GM12878 (cell line): ENCODE results near the gene AKAP8. TPM values are rescaled to one million over a fixed set of nuclear protein-coding genes. Genes with fewer than 3 reads are reported as not detected.

Experiments used
- ATF7 ChIP-seq: fragments of 450-650 bp; IDR thresholded peaks from 2 replicates; pipeline ENCODE4 v1.6.1; 2016; ENCODE audit warnings: low read depth, mild to moderate bottlenecking
- CBX3 ChIP-seq: fragments of 200-600 bp; sonication (generic); IDR thresholded peaks from 2 replicates; pipeline ENCODE4 v1.6.1; 2016; ENCODE audit warnings: low read depth, borderline replicate concordance
- CHD2 ChIP-seq: IDR thresholded peaks from 2 replicates; pipeline ENCODE4 v1.6.1; 2011; ENCODE audit warnings: low read depth, low read length, improper control_type of control experiment, borderline replicate concordance
- CHD4 ChIP-seq: fragments of 200-600 bp; sonication (generic); IDR thresholded peaks from 2 replicates; pipeline ENCODE4 v1.6.1; 2016; ENCODE audit warnings: mild to moderate bottlenecking
- EP300 ChIP-seq, 2 experiments: fragments of 150-350 bp in 1 of 2; IDR thresholded peaks; 2 replicates each; pipeline ENCODE4 v1.6.1; 2011 to 2012; ENCODE audit warnings: low read depth in 2 of 2, low read length in 2 of 2, borderline replicate concordance in 1 of 2, improper control_type of control experiment in 1 of 2, inconsistent platforms in 1 of 2; ENCODE audit not compliant: control insufficient read depth in 1 of 2
- FOXM1 ChIP-seq: IDR thresholded peaks from 2 replicates; pipeline ENCODE4 v1.6.1; 2012; ENCODE audit warnings: low read depth, mild to moderate bottlenecking, inconsistent platforms, low read length, moderate library complexity
- HDGF ChIP-seq: fragments of 450-650 bp; IDR thresholded peaks from 2 replicates; pipeline ENCODE4 v1.6.1; 2016; ENCODE audit warnings: antibody characterized with exemption
- IKZF1 ChIP-seq: fragments of 450-650 bp; conservative IDR thresholded peaks from 2 replicates; pipeline ENCODE4 v1.6.1; 2017; ENCODE audit warnings: antibody characterized with exemption, mild to moderate bottlenecking
- MTA2 ChIP-seq: fragments of 450-650 bp; IDR thresholded peaks from 2 replicates; pipeline ENCODE4 v1.6.1; 2016; ENCODE audit warnings: low read depth, mild to moderate bottlenecking, moderate library complexity
- NFXL1 ChIP-seq: fragments of 450-650 bp; IDR thresholded peaks from 2 replicates; pipeline ENCODE4 v1.6.1; 2017; ENCODE audit warnings: antibody characterized with exemption, mild to moderate bottlenecking, borderline replicate concordance
- NR2F1 ChIP-seq: fragments of 450-650 bp; conservative IDR thresholded peaks from 2 replicates; pipeline ENCODE4 v1.6.1; 2017; ENCODE audit warnings: mild to moderate bottlenecking
- PML ChIP-seq: IDR thresholded peaks from 2 replicates; pipeline ENCODE4 v1.6.1; 2012; ENCODE audit warnings: low read length, inconsistent platforms
- POU2F2 ChIP-seq: IDR thresholded peaks from 3 replicates; pipeline ENCODE4 v1.6.1; 2011; ENCODE audit warnings: low read depth, mild to moderate bottlenecking, low read length, borderline replicate concordance
- RELA ChIP-seq: fragments of 450-650 bp; IDR thresholded peaks from 2 replicates; pipeline ENCODE4 v1.8.0; 2014; ENCODE audit warnings: borderline replicate concordance; ENCODE audit not compliant: partially characterized antibody
- RUNX3 ChIP-seq: IDR thresholded peaks from 2 replicates; pipeline ENCODE4 v1.6.1; 2012; ENCODE audit warnings: low read length, inconsistent platforms
- SMAD1 ChIP-seq: fragments of 450-650 bp; IDR thresholded peaks from 2 replicates; pipeline ENCODE4 v1.6.1; 2018; ENCODE audit warnings: mild to moderate bottlenecking, low read depth; ENCODE audit not compliant: partially characterized antibody
- SP1 ChIP-seq: IDR thresholded peaks from one replicate; pipeline ENCODE4 v1.6.1; 2011; ENCODE audit warnings: low read depth, low read length
- SREBF1 ChIP-seq: IDR thresholded peaks from 2 replicates; pipeline ENCODE4 v1.6.1; 2012; ENCODE audit warnings: mild to moderate bottlenecking, low read length
- STAT1 ChIP-seq: fragments of 450-650 bp; conservative IDR thresholded peaks from 2 replicates; pipeline ENCODE4 v1.6.1; 2014; ENCODE audit warnings: antibody characterized with exemption, mild to moderate bottlenecking
- TARDBP ChIP-seq: IDR thresholded peaks from 2 replicates; pipeline ENCODE4 v1.6.1; 2016; ENCODE audit warnings: borderline replicate concordance
- WRNIP1 ChIP-seq: IDR thresholded peaks from 2 replicates; pipeline ENCODE4 v1.6.1; 2011; ENCODE audit warnings: low read depth, low read length, improper control_type of control experiment, borderline replicate concordance
- YBX1 ChIP-seq: fragments of 450-650 bp; IDR thresholded peaks from 2 replicates; pipeline ENCODE4 v1.6.1; 2016; ENCODE audit warnings: antibody characterized with exemption
- YY1 ChIP-seq: IDR thresholded peaks from 2 replicates; pipeline ENCODE4 v1.6.1; 2011; ENCODE audit warnings: low read depth, mild to moderate bottlenecking, low read length
- ZNF217 ChIP-seq: fragments of 450-650 bp; IDR thresholded peaks from 2 replicates; pipeline ENCODE4 v1.6.1; 2017; ENCODE audit warnings: antibody characterized with exemption, mild to moderate bottlenecking
- polyA plus RNA-seq, 11 experiments: library from polyadenylated mRNA; depleted of rRNA in 4 of 11; unstranded in 6 of 11; stranded (reverse) in 5 of 11; fragments of >200 nt; fragmentation: Nextera tagmentation in 4 of 11; fragmentation: Illumina TruSeq in 1 of 11; extraction: Ambion mirVana in 4 of 11; extraction: Trizol in 1 of 11; gene quantifications; 1 replicate in 1 of 11; 2 replicates in 10 of 11; pipeline versions ENCODE4 v1.2.1 to v1.2.3, GENCODE V29; 2011 to 2016; ENCODE audit warnings: inconsistent platforms in 2 of 11, missing spikeins in 2 of 11, low read depth in 1 of 11
- total RNA-seq, 4 experiments: library from RNA; depleted of rRNA in 3 of 4; stranded (reverse); fragments of >200 nt in 3 of 4; fragmentation: Illumina TruSeq in 1 of 4; extraction: Trizol in 1 of 4; gene quantifications; 2 replicates each; pipeline versions ENCODE4 v1.2.1 to v1.2.3, GENCODE V29; 2013 to 2021
- TF ChIP-seq, protein P1 (sequence below): fragments of 450-650 bp; conservative IDR thresholded peaks from 2 replicates; pipeline ENCODE4 v1.6.1; 2017; ENCODE audit warnings: mild to moderate bottlenecking, moderate library complexity
- TF ChIP-seq, protein P2 (sequence below): IDR thresholded peaks from 2 replicates; pipeline ENCODE4 v1.6.1; 2012; ENCODE audit warnings: low read depth, low read length, improper control_type of control experiment
- TF ChIP-seq, protein P3 (sequence below): fragments of 450-650 bp; IDR thresholded peaks from 2 replicates; pipeline ENCODE4 v1.6.1; 2017; ENCODE audit warnings: borderline replicate concordance

AKAP8 gene
- total and polyA plus RNA-seq, 10 of the 15 experiments (the other 5 are each of a cell fraction or from before 2014, with no cell fraction given) = 5.3 to 57.7 (median 20.6) TPM

DNA sequence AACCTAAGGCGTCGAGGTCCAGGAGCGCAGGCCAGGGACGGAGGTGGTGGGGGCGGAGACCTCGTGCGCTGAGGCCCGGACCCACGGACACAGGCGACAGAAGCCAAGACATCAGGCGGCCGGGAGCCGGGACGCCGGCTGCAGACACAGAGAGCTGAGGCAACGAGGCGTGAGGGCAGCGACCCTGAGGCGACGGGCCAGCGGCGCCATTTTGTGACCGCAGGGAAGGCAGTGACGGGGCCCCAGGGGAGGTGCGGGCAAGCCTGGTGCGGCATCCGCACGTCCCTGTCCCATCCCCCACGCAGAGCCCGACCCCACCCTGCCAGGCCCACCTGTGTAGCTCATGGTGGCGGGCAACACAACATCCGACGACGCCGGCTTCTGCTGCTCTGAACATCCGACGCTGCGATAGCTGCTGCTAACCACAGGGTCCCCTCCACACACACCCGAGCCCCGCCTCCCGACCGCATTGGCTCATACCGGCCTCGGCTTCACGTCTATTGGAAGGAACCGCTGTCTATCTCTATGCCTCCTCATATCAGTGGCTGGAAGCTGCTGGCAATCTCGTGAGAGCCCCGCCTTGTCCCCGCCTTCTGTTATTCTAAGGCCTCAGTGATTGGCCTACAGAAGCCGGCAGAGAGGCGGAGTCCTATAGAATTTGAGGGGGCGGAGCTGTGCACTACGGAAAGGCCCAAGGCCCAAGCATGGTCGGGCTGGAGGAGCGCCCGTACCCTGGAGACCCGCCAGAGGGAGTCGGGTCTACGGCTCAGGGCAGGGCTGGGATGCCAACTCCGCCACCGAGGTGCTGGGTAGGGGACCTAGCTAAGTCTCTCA is 39.2 kb upstream of the AKAP8 start, which contains the start of gene AKAP8L (continued):
- peak; percentile 100 for TF ChIP-seq SP1
- 0 out of 4 replicates have a peak, but pooled peaks of 1 of the 2 experiments have one; percentile 27 for TF ChIP-seq EP300 (IDR thresholded peaks at IDR 0.05; ENCODE audit: borderline replicate concordance in 1 of 2, control insufficient read depth in 1 of 2, low read depth in 2 of 2, low read length in 2 of 2)
- TF ChIP-seq STAT1 = 0 out of 2 replicates have a peak, but pooled peaks have one; percentile 73
- TF ChIP-seq IKZF1 = peak; percentile 83
- TF ChIP-seq FOXM1 = no peak; the same call in 1 of the 2 replicates
- TF ChIP-seq SREBF1 = no peak
- peak; percentile 94 for TF ChIP-seq RUNX3
- TF ChIP-seq NFXL1 = no peak
- TF ChIP-seq CHD2 = peak; percentile 98
- TF ChIP-seq WRNIP1 = no peak
- peak; percentile 74 for TF ChIP-seq NR2F1
- TF ChIP-seq YBX1 = no peak
- no peak for TF ChIP-seq MTA2
- TF ChIP-seq, protein P1, sequence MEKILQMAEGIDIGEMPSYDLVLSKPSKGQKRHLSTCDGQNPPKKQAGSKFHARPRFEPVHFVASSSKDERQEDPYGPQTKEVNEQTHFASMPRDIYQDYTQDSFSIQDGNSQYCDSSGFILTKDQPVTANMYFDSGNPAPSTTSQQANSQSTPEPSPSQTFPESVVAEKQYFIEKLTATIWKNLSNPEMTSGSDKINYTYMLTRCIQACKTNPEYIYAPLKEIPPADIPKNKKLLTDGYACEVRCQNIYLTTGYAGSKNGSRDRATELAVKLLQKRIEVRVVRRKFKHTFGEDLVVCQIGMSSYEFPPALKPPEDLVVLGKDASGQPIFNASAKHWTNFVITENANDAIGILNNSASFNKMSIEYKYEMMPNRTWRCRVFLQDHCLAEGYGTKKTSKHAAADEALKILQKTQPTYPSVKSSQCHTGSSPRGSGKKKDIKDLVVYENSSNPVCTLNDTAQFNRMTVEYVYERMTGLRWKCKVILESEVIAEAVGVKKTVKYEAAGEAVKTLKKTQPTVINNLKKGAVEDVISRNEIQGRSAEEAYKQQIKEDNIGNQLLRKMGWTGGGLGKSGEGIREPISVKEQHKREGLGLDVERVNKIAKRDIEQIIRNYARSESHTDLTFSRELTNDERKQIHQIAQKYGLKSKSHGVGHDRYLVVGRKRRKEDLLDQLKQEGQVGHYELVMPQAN = peak; percentile 87
- no peak for TF ChIP-seq ZNF217
- TF ChIP-seq TARDBP = no peak
- no peak for TF ChIP-seq CBX3
- 0 out of 2 replicates have a peak, but pooled peaks have one; percentile 60 for TF ChIP-seq HDGF
- no peak for TF ChIP-seq SMAD1
- TF ChIP-seq ATF7 = peak; percentile 47
- no peak for TF ChIP-seq CHD4
- TF ChIP-seq, protein P2, sequence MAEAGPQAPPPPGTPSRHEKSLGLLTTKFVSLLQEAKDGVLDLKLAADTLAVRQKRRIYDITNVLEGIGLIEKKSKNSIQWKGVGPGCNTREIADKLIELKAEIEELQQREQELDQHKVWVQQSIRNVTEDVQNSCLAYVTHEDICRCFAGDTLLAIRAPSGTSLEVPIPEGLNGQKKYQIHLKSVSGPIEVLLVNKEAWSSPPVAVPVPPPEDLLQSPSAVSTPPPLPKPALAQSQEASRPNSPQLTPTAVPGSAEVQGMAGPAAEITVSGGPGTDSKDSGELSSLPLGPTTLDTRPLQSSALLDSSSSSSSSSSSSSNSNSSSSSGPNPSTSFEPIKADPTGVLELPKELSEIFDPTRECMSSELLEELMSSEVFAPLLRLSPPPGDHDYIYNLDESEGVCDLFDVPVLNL = peak; percentile 9; the same call in 1 of the 2 replicates
- TF ChIP-seq, protein P3, sequence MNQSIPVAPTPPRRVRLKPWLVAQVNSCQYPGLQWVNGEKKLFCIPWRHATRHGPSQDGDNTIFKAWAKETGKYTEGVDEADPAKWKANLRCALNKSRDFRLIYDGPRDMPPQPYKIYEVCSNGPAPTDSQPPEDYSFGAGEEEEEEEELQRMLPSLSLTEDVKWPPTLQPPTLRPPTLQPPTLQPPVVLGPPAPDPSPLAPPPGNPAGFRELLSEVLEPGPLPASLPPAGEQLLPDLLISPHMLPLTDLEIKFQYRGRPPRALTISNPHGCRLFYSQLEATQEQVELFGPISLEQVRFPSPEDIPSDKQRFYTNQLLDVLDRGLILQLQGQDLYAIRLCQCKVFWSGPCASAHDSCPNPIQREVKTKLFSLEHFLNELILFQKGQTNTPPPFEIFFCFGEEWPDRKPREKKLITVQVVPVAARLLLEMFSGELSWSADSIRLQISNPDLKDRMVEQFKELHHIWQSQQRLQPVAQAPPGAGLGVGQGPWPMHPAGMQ = no peak
- peak; percentile 39 for TF ChIP-seq RELA
- no peak; the same call in none of the 3 replicates for TF ChIP-seq POU2F2
- peak; percentile 64; the same call in 1 of the 2 replicates for TF ChIP-seq PML
- peak; percentile 97 for TF ChIP-seq YY1
